SK-N-SH (cell line): Measurements from ENCODE around the gene ZNF804B. TPM values are rescaled to one million over a fixed set of nuclear protein-coding genes. Genes with fewer than 3 reads are reported as not detected.

Experiments
- CTCF ChIA-PET: fragments of 300-600, 350-600 bp; formaldehyde crosslinking; extraction: SDS; loops from one replicate; lab custom pipeline; 2021; lab: Yijun Ruan, JAX
- POLR2A ChIA-PET: fragments of 350-600 bp; sonication (Branson Sonifier 250); formaldehyde crosslinking; extraction: SDS; loops from one replicate; lab custom pipeline; 2020; ENCODE audit warnings: antibody characterized with exemption, inconsistent platforms; lab: Yijun Ruan, JAX
- DNase-seq: peaks from one replicate; pipeline ENCODE4 v3.0.0; 2012
- H2AFZ ChIP-seq: fragments of 200-600 bp; sonication (generic); 2 replicates; pipeline ENCODE4 v1.8.1; 2016; ENCODE audit warnings: antibody characterized with exemption, mild to moderate bottlenecking, low read depth
- H3F3A ChIP-seq: fragments of 200-600 bp; sonication (generic); replicated peaks from 2 replicates; pipeline ENCODE3; 2016; ENCODE audit warnings: antibody characterized with exemption, mild to moderate bottlenecking; ENCODE audit not compliant: insufficient read depth
- H3K27ac ChIP-seq, 2 experiments: fragments of 200-500 bp in 1 of 2; fragments of 200-600 bp in 1 of 2; sonication (Bioruptor generic) in 1 of 2; sonication (generic), shearing (Covaris generic) in 1 of 2; 2 replicates each; pipeline versions ENCODE4 v1.5.1 to v1.6.1; 2014 to 2016; ENCODE audit warnings: low read depth in 2 of 2, inconsistent platforms in 1 of 2, low read length in 1 of 2, mild to moderate bottlenecking in 1 of 2, mixed read lengths in 1 of 2
- H3K27me3 ChIP-seq: fragments of 200-600 bp; sonication (generic), shearing (Covaris generic); 2 replicates; pipeline ENCODE4 v1.6.1; 2016; ENCODE audit warnings: mixed run types; ENCODE audit not compliant: insufficient read depth
- H3K36me3 ChIP-seq, 2 experiments: fragments of 200-500 bp in 1 of 2; fragments of 200-600 bp in 1 of 2; sonication (Bioruptor generic) in 1 of 2; sonication (generic) in 1 of 2; replicated peaks in 1 of 2; 2 replicates each; pipeline versions ENCODE3 to v1.5.1; 2014 to 2016; ENCODE audit warnings: low read length in 1 of 2, mild to moderate bottlenecking in 1 of 2; ENCODE audit not compliant: insufficient read depth in 2 of 2, control insufficient read depth in 1 of 2
- H3K4me1 ChIP-seq, 2 experiments: fragments of 200-500 bp in 1 of 2; fragments of 200-600 bp in 1 of 2; sonication (Bioruptor generic) in 1 of 2; sonication (generic), shearing (Covaris generic) in 1 of 2; 2 replicates each; pipeline versions ENCODE4 v1.5.1 to v1.6.1; 2014 to 2016; ENCODE audit warnings: low read depth in 1 of 2, low read length in 1 of 2, mixed run types in 1 of 2; ENCODE audit not compliant: insufficient read depth in 2 of 2, control insufficient read depth in 1 of 2
- H3K4me2 ChIP-seq: fragments of 200-600 bp; sonication (generic), shearing (Covaris generic); 2 replicates; pipeline ENCODE4 v1.6.1; 2017; ENCODE audit warnings: mixed run types
- H3K4me3 ChIP-seq, 2 experiments: fragments of 200-500 bp in 1 of 2; fragments of 200-600 bp in 1 of 2; sonication (Bioruptor generic) in 1 of 2; sonication (generic), shearing (Covaris generic) in 1 of 2; 2 replicates each; pipeline versions ENCODE4 v1.5.1 to v1.8.1; 2014 to 2016; ENCODE audit warnings: low read depth in 2 of 2, inconsistent platforms in 1 of 2, low read length in 1 of 2, mild to moderate bottlenecking in 1 of 2, mixed read lengths in 1 of 2, moderate library complexity in 1 of 2
- H3K79me2 ChIP-seq: fragments of 200-600 bp; sonication (generic); 2 replicates; pipeline ENCODE4 v1.8.1; 2017; ENCODE audit warnings: mild to moderate bottlenecking; ENCODE audit not compliant: insufficient read depth
- H3K9ac ChIP-seq: fragments of 200-600 bp; sonication (generic); 2 replicates; pipeline ENCODE4 v1.6.1; 2017; ENCODE audit warnings: mixed run types
- H3K9me2 ChIP-seq: fragments of 200-600 bp; sonication (generic); 2 replicates; pipeline ENCODE4 v1.6.1; 2017; ENCODE audit warnings: mixed run types
- H3K9me3 ChIP-seq: fragments of 200-600 bp; sonication (generic); 2 replicates; pipeline ENCODE4 v1.6.1; 2017; ENCODE audit warnings: mixed run types, mild to moderate bottlenecking, moderate library complexity
- H4K20me1 ChIP-seq: fragments of 200-600 bp; sonication (generic); 2 replicates; pipeline ENCODE4 v1.6.1; 2017; ENCODE audit warnings: mild to moderate bottlenecking, mixed run types; ENCODE audit not compliant: insufficient read depth
- CHD2 ChIP-seq: fragments of 150-350 bp; IDR thresholded peaks from 2 replicates; pipeline ENCODE4 v1.6.1; 2018; ENCODE audit warnings: low read length; ENCODE audit not compliant: partially characterized antibody
- EP300 ChIP-seq, 2 experiments: IDR thresholded peaks; 2 replicates each; pipeline versions ENCODE4 v1.4.0 to v1.6.1; 2012; ENCODE audit warnings: borderline replicate concordance in 1 of 2, low read depth in 1 of 2, low read length in 1 of 2
- EZH2phosphoT487 ChIP-seq: fragments of 200-600 bp; sonication (generic); IDR thresholded peaks from 2 replicates; pipeline ENCODE4 v1.6.1; 2017; ENCODE audit warnings: low read depth, mixed run types, mild to moderate bottlenecking, antibody characterized with exemption, moderate library complexity, borderline replicate concordance
- FOSL2 ChIP-seq: IDR thresholded peaks from 2 replicates; pipeline ENCODE4 v1.4.0; 2012; ENCODE audit warnings: low read depth, mild to moderate bottlenecking, moderate library complexity, borderline replicate concordance
- GATA2 ChIP-seq: sonication (generic); formaldehyde crosslinking; IDR thresholded peaks from 2 replicates; pipeline ENCODE4 v1.5.0; 2020; ENCODE audit warnings: mild to moderate bottlenecking, missing genetic modification reagents
- JUND ChIP-seq: IDR thresholded peaks from 2 replicates; pipeline ENCODE4 v1.4.0; 2012
- MAX ChIP-seq: IDR thresholded peaks from 2 replicates; pipeline ENCODE4 v1.4.0; 2012; ENCODE audit warnings: low read depth
- MXI1 ChIP-seq: IDR thresholded peaks from 2 replicates; pipeline ENCODE4 v1.6.1; 2012; ENCODE audit warnings: mild to moderate bottlenecking, low read depth, low read length, improper control_type of control experiment
- NFIC ChIP-seq: IDR thresholded peaks from 2 replicates; pipeline ENCODE4 v1.4.0; 2012; ENCODE audit warnings: borderline replicate concordance
- NRF1 ChIP-seq: IDR thresholded peaks from 2 replicates; pipeline ENCODE4 v1.6.1; 2012; ENCODE audit warnings: low read depth, mild to moderate bottlenecking, low read length
- PBX3 ChIP-seq: IDR thresholded peaks from 2 replicates; pipeline ENCODE4; 2012
- RAD21 ChIP-seq: IDR thresholded peaks from 2 replicates; pipeline ENCODE4 v1.6.1; 2012; ENCODE audit warnings: mild to moderate bottlenecking, low read length
- SIN3A ChIP-seq: IDR thresholded peaks from 2 replicates; pipeline ENCODE4 v1.6.1; 2012; ENCODE audit warnings: low read depth, mild to moderate bottlenecking, low read length, moderate library complexity, borderline replicate concordance
- TCF12 ChIP-seq: IDR thresholded peaks from 2 replicates; pipeline ENCODE4 v1.4.0; 2012
- USF2 ChIP-seq: fragments of 150-350 bp; IDR thresholded peaks from 2 replicates; pipeline ENCODE4 v1.6.1; 2017; ENCODE audit warnings: antibody characterized with exemption, low read length, low read depth, borderline replicate concordance
- ZBTB33 ChIP-seq: IDR thresholded peaks from 2 replicates; pipeline ENCODE4 v1.4.0; 2012; ENCODE audit warnings: low read depth, borderline replicate concordance
- WGBS: methylation state at CpG from one replicate; pipeline ENCODE4 v1.1.6; 2017; ENCODE audit warnings: low lambda C conversion rate; 5-methylcytosine and 5-hydroxymethylcytosine counted together
- polyA plus RNA-seq, 3 experiments: library from polyadenylated mRNA; depleted of rRNA; stranded (reverse); fragments of >200 nt; gene quantifications; 2 replicates each; pipeline ENCODE4 v1.2.3, GENCODE V29; 2012

Gene ZNF804B
- polyA plus RNA-seq, 1 of the 3 experiments (the other 2 are of a cell fraction), result not detected

- POLR2A ChIA-PET, result no interaction called here
- CTCF ChIA-PET, result interaction anchor here (1.3 to 2.7 kb wide), 5 partner anchors 12 to 549 kb away, joined by 4 to 8 read pairs (median 5); no protein-coding TSS in a partner anchor
- Histone ChIP-seq H3K4me2 (no peak overlapping the region), H3K9me3 (no peaks in the 10 kb centered on the region), H3K4me1 (no peaks in the 10 kb centered on the region), H3K79me2 (no peaks in the 10 kb centered on the region), H3K9ac (no peak overlapping the region), H3K27ac (no peak overlapping the region), H3K36me3 (no peaks in the 10 kb centered on the region), H3K4me3 (no peak overlapping the region), H4K20me1 (no peaks in the 10 kb centered on the region), H2AFZ (no peak overlapping the region), H3K9me2 (no peaks in the 10 kb centered on the region), H3K27me3 (no peaks in the 10 kb centered on the region; the same call in 1 of the 2 replicates), H3F3A (no peaks in the 10 kb centered on the region)
- DNase-seq, result no peak
- TF ChIP-seq EZH2phosphoT487 (no peak), RAD21 (no peak), ZBTB33 (no peak), PBX3 (no peak), SIN3A (no peak)
- 36% methylated on average over 4 of the region's 4 CpGs for WGBS
Measured at GRCh38 chr7:88791891-88792290, 32.4 kb downstream of the ZNF804B start.

GRCh38 chr7:88792361-88792760 is 32.9 kb downstream of the ZNF804B start:
- H3K9me3 ChIP-seq, result no peaks in the 10 kb centered on the region
- H3K4me3 ChIP-seq, result no peak overlapping the region
- H3F3A ChIP-seq, result no peaks in the 10 kb centered on the region
- no peak overlapping the region for H3K9ac ChIP-seq
- no peaks in the 10 kb centered on the region; the same call in 1 of the 2 replicates for H3K27me3 ChIP-seq
- H2AFZ ChIP-seq, result no peak overlapping the region
- no peak overlapping the region for H3K27ac ChIP-seq
- WGBS, result 7% methylated on average over 3 of the region's 3 CpGs
- ChIA-PET POLR2A (no interaction called here), CTCF (interaction anchor here (1.3 to 2.7 kb wide), 4 partner anchors 13 to 549 kb away, joined by 4 to 8 read pairs (median 4); no protein-coding TSS in a partner anchor)
- no peak for DNase-seq
- H3K36me3 ChIP-seq, result no peaks in the 10 kb centered on the region
- no peaks in the 10 kb centered on the region for H3K9me2 ChIP-seq
- no peaks in the 10 kb centered on the region for H3K4me1 ChIP-seq
- no peak overlapping the region for H3K4me2 ChIP-seq
- H4K20me1 ChIP-seq, result no peaks in the 10 kb centered on the region
- no peak for TF ChIP-seq NFIC
- no peak for TF ChIP-seq MAX
- no peak for TF ChIP-seq EP300 (IDR thresholded peaks at IDR 0.05; ENCODE audit: borderline replicate concordance in 1 of 2, low read depth in 1 of 2, low read length in 1 of 2)
- no peak for TF ChIP-seq TCF12
- TF ChIP-seq CHD2, result no peak
- no peak for TF ChIP-seq MXI1
- no peak for TF ChIP-seq SIN3A
- TF ChIP-seq ZBTB33, result no peak
- no peak for TF ChIP-seq FOSL2
- no peak for TF ChIP-seq GATA2
- no peak for TF ChIP-seq EZH2phosphoT487
- no peak for TF ChIP-seq NRF1
- no peak for TF ChIP-seq USF2
- TF ChIP-seq JUND, result no peak
- TF ChIP-seq, all 33 proteins: peak for 0
- no peaks in the 10 kb centered on the region for H3K79me2 ChIP-seq
